Type B pancreatic cell (in vitro differentiated cells): ENCODE measurements around the gene SHANK2. TPM values are rescaled to one million over a fixed set of nuclear protein-coding genes. Genes with fewer than 3 reads are reported as not detected.
A peak's percentile ranks its signal among the peaks of the same experiment; 100 is the strongest.

Experiments
- DNase-seq: peaks from one replicate; pipeline ENCODE4 v3.0.0; 2021; ENCODE audit warnings: mixed read lengths; ENCODE audit not compliant: unreplicated experiment; ENCODE audit errors: extremely low spot score
- H3K27ac Mint-ChIP-seq: 2 replicates; pipeline ENCODE4 v1.8.0; 2021; ENCODE audit warnings: mild to moderate bottlenecking, mixed read lengths
- H3K27me3 Mint-ChIP-seq: 2 replicates; pipeline ENCODE4 v1.8.0; 2021; ENCODE audit warnings: mixed read lengths
- H3K36me3 Mint-ChIP-seq: 2 replicates; pipeline ENCODE4 v1.8.0; 2021; ENCODE audit warnings: mixed read lengths
- H3K4me1 Mint-ChIP-seq: one replicate; pipeline ENCODE4 v1.8.0; 2021; ENCODE audit warnings: mixed read lengths; ENCODE audit not compliant: unreplicated experiment
- H3K4me3 Mint-ChIP-seq: 2 replicates; pipeline ENCODE4 v1.8.0; 2021; ENCODE audit warnings: mild to moderate bottlenecking, mixed read lengths
- H3K9me3 Mint-ChIP-seq: 2 replicates; pipeline ENCODE4 v1.8.0; 2021; ENCODE audit warnings: mixed read lengths
- CTCF ChIP-seq: fragments of 200-600 bp; sonication (generic); conservative IDR thresholded peaks from 2 replicates; pipeline ENCODE4 v1.5.0; 2021; ENCODE audit warnings: antibody characterized with exemption, mild to moderate bottlenecking
- total RNA-seq: library from RNA; stranded (reverse); gene quantifications from 2 replicates; pipeline ENCODE4 v1.2.1, GENCODE V29; 2021; ENCODE audit warnings: low replicate concordance

Gene SHANK2
- total RNA-seq, 1 donor from 2014 or later = 49.4 TPM

GRCh38 chr11:71208011-71208774, 44.2 kb downstream of the SHANK2 start:
- Mint-ChIP-seq H3K27ac (peak overlapping the region; percentile 71), H3K4me1 (peaks cover 18% of the 10 kb centered on the region), H3K36me3 (peaks cover 3% of the 10 kb centered on the region), H3K27me3 (no peaks in the 10 kb centered on the region), H3K4me3 (no peak overlapping the region), H3K9me3 (no peaks in the 10 kb centered on the region)
- DNase-seq = no peak
- TF ChIP-seq CTCF = no peak

GRCh38 chr11:71207563-71207962, 44.8 kb downstream of the SHANK2 start:
- H3K36me3 Mint-ChIP-seq = peaks cover 3% of the 10 kb centered on the region
- peak overlapping the region; percentile 41 for H3K4me3 Mint-ChIP-seq
- peaks cover 15% of the 10 kb centered on the region for H3K4me1 Mint-ChIP-seq
- H3K27ac Mint-ChIP-seq = peak overlapping the region; percentile 71
- no peaks in the 10 kb centered on the region for H3K9me3 Mint-ChIP-seq
- DNase-seq = no peak
- TF ChIP-seq CTCF = no peak
- H3K27me3 Mint-ChIP-seq = no peaks in the 10 kb centered on the region

GRCh38 chr11:71206186-71206585, 46.2 kb downstream of the SHANK2 start:
- Mint-ChIP-seq H3K4me3 (no peak overlapping the region), H3K36me3 (peaks cover 3% of the 10 kb centered on the region), H3K4me1 (peaks cover 15% of the 10 kb centered on the region), H3K27me3 (no peaks in the 10 kb centered on the region), H3K27ac (no peak overlapping the region), H3K9me3 (no peaks in the 10 kb centered on the region)
- DNase-seq = no peak
- no peak for TF ChIP-seq CTCF

GRCh38 chr11:71204748-71205664, 47.4 kb downstream of the SHANK2 start:
- Mint-ChIP-seq H3K4me3 (no peak overlapping the region), H3K27ac (no peak overlapping the region), H3K36me3 (peaks cover 3% of the 10 kb centered on the region), H3K27me3 (no peaks in the 10 kb centered on the region), H3K4me1 (peaks cover 22% of the 10 kb centered on the region), H3K9me3 (no peaks in the 10 kb centered on the region)
- DNase-seq = no peak
- TF ChIP-seq CTCF = no peak

GRCh38 chr11:71204294-71204693, 48.1 kb downstream of the SHANK2 start:
- Mint-ChIP-seq H3K27me3 (no peaks in the 10 kb centered on the region), H3K9me3 (no peaks in the 10 kb centered on the region), H3K4me1 (peaks cover 24% of the 10 kb centered on the region), H3K36me3 (peaks cover 3% of the 10 kb centered on the region), H3K4me3 (no peak overlapping the region), H3K27ac (no peak overlapping the region)
- DNase-seq = no peak
- TF ChIP-seq CTCF = no peak
